Ishikawa (cell line): Measurements from ENCODE around the gene SLC1A4.
A peak's percentile ranks its signal among the peaks of the same experiment; 100 is the strongest.

Experiments used
- CEBPB ChIP-seq: IDR thresholded peaks from 2 replicates; pipeline ENCODE4 v1.6.1; 2012
- CREB1 ChIP-seq: IDR thresholded peaks from 2 replicates; pipeline ENCODE4 v1.6.1; 2012; ENCODE audit warnings: low read depth
- EGR1 ChIP-seq: IDR thresholded peaks from 2 replicates; pipeline ENCODE4 v1.6.1; 2012
- EP300 ChIP-seq: IDR thresholded peaks from 2 replicates; pipeline ENCODE4 v1.6.1; 2012; ENCODE audit warnings: borderline replicate concordance
- FOXM1 ChIP-seq: IDR thresholded peaks from 2 replicates; pipeline ENCODE4 v1.6.1; 2012; ENCODE audit warnings: low read depth, borderline replicate concordance
- NFIC ChIP-seq: IDR thresholded peaks from 2 replicates; pipeline ENCODE4 v1.6.1; 2012
- RAD21 ChIP-seq: IDR thresholded peaks from 2 replicates; pipeline ENCODE4 v1.6.1; 2012; ENCODE audit warnings: low read depth
- TAF1 ChIP-seq: IDR thresholded peaks from 2 replicates; pipeline ENCODE4 v1.6.1; 2012; ENCODE audit warnings: low read depth, mild to moderate bottlenecking
- TCF12 ChIP-seq: IDR thresholded peaks from 2 replicates; pipeline ENCODE4 v1.6.1; 2012; ENCODE audit warnings: low read depth
- TEAD4 ChIP-seq: IDR thresholded peaks from 2 replicates; pipeline ENCODE4 v1.6.1; 2012
- YY1 ChIP-seq: IDR thresholded peaks from 2 replicates; pipeline ENCODE4 v1.6.1; 2012; ENCODE audit warnings: low read depth
- ZBTB7A ChIP-seq: IDR thresholded peaks from 2 replicates; pipeline ENCODE4 v1.6.1; 2012; ENCODE audit warnings: low read depth
- TF ChIP-seq, protein P1 (sequence below): IDR thresholded peaks from 2 replicates; pipeline ENCODE4 v1.6.1; 2012
- TF ChIP-seq, protein P2 (sequence below): IDR thresholded peaks from 2 replicates; pipeline ENCODE4 v1.6.1; 2012; ENCODE audit warnings: low read depth, mild to moderate bottlenecking
- TF ChIP-seq, protein P3 (sequence below): IDR thresholded peaks from 2 replicates; pipeline ENCODE4 v1.6.1; 2012

Gene SLC1A4

DNA sequence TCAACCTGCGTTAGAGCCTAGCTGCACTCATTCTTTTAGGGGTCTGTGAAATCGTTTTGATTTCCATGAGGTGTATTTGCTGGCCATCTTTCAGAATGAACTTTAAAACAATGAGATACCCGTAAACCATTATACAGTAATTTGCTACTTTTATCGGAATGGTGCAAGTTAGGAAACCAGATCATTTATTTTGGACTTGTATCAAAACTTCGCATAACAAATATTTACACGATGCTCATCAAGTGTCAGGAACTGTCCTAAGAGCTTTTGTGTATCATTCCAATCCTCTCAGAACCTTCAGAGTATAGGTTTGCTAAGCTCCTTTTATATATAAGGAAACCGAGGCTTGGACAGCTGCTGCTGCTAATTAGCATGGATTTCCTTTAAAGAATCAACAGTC is 22.4 kb upstream of the SLC1A4 start:
- TF ChIP-seq, protein P1, sequence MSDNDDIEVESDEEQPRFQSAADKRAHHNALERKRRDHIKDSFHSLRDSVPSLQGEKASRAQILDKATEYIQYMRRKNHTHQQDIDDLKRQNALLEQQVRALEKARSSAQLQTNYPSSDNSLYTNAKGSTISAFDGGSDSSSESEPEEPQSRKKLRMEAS = no peak
- TF ChIP-seq EP300 = no peak

DNA sequence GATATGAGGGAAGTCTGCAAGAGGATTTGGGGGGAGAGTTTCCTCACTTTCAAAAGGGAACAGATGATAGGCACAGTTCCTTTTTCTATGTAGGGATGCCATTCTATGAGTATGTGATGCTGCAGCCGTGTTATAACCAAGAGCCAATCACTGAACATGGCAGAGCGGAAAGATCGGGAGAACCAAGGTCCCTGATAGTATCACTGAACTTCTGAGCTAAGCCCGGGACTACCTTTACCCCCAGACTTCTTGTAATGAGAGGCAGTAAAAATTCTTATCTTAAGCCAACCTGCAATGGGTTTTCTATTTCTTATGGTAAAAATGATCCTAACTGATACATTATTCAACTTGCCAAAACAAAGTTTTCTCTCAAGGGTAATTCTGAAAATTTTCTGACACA is 21.6 kb upstream of the SLC1A4 start:
- TF ChIP-seq EP300 = no peak
- no peak for TF ChIP-seq YY1
- TF ChIP-seq, protein P1 = no peak
- TF ChIP-seq ZBTB7A = no peak
- TF ChIP-seq TEAD4 = no peak
- TF ChIP-seq TAF1 = no peak
- TF ChIP-seq EGR1 = no peak
- TF ChIP-seq, protein P2, sequence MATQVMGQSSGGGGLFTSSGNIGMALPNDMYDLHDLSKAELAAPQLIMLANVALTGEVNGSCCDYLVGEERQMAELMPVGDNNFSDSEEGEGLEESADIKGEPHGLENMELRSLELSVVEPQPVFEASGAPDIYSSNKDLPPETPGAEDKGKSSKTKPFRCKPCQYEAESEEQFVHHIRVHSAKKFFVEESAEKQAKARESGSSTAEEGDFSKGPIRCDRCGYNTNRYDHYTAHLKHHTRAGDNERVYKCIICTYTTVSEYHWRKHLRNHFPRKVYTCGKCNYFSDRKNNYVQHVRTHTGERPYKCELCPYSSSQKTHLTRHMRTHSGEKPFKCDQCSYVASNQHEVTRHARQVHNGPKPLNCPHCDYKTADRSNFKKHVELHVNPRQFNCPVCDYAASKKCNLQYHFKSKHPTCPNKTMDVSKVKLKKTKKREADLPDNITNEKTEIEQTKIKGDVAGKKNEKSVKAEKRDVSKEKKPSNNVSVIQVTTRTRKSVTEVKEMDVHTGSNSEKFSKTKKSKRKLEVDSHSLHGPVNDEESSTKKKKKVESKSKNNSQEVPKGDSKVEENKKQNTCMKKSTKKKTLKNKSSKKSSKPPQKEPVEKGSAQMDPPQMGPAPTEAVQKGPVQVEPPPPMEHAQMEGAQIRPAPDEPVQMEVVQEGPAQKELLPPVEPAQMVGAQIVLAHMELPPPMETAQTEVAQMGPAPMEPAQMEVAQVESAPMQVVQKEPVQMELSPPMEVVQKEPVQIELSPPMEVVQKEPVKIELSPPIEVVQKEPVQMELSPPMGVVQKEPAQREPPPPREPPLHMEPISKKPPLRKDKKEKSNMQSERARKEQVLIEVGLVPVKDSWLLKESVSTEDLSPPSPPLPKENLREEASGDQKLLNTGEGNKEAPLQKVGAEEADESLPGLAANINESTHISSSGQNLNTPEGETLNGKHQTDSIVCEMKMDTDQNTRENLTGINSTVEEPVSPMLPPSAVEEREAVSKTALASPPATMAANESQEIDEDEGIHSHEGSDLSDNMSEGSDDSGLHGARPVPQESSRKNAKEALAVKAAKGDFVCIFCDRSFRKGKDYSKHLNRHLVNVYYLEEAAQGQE = no peak
- TF ChIP-seq CREB1 = no peak
- TF ChIP-seq, protein P3, sequence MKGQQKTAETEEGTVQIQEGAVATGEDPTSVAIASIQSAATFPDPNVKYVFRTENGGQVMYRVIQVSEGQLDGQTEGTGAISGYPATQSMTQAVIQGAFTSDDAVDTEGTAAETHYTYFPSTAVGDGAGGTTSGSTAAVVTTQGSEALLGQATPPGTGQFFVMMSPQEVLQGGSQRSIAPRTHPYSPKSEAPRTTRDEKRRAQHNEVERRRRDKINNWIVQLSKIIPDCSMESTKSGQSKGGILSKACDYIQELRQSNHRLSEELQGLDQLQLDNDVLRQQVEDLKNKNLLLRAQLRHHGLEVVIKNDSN = no peak
- TF ChIP-seq RAD21 = no peak
- TF ChIP-seq CEBPB = no peak
- no peak for TF ChIP-seq TCF12
- TF ChIP-seq NFIC = no peak
- no peak for TF ChIP-seq FOXM1

DNA sequence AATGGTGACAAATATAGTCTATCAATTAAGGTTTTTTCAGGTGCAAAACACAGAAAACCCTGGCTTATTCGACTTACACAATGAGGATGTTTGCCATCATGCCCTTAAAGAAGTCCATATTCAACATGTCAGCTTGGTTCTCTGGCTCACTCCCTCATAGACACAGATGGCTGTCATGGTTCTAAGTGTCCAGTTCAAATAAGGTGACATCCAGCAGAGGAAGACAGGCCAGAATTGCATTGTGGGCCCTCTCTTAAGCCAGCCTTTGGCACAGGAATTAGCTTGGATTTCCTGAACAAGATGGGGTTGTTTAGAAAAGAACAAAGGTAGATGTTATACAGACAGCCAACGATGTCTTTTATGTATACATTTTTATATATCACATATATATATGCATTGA is 18.7 kb upstream of the SLC1A4 start:
- TF ChIP-seq CREB1 (no peak), TCF12 (no peak), NFIC (no peak), EGR1 (no peak), RAD21 (no peak), EP300 (no peak), ZBTB7A (no peak)
- TF ChIP-seq, protein P1 = no peak

DNA sequence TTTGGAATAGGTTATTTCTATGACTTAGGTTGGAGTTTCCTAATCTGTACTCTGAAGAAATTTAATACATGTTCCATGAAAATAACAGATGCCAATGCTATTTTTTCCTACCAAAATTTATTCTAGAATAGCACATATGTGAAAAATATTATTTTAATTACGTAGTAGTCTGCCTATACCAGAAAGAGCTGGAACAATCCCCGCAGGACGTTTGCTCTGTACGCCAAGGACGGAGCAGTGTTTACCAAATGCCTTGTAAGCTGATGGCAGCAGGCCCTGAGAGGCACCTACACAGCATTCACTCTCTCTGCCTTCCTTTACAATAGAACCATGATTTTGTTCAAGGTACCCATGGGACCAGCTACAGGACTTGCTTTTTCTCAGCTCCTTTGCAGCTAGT is 16.8 kb upstream of the SLC1A4 start:
- TF ChIP-seq, protein P3 = no peak
- TF ChIP-seq FOXM1 (no peak), ZBTB7A (no peak)

DNA sequence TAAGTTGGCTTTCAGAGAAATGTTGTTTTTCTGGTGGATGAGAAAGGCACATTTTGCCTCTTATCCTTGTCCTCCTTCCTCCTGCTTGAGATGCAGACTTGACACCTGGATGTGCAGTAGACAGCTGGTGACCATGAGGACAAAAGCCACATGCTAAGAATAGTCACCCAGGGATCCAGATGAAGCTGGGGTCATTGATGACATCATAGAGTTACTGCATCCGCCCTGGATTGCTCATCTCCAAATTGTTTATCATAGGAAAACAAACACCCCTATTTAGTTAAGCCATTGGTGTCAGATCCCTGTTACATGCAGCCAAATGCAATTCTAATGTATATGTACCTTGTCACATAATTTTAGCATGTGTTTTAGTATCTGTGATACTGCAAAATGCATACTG is 16.3 kb upstream of the SLC1A4 start:
- TF ChIP-seq RAD21 (no peak), CEBPB (no peak), TAF1 (no peak), YY1 (no peak), NFIC (no peak), EP300 (no peak), FOXM1 (no peak)
- TF ChIP-seq, protein P2 = no peak
- TF ChIP-seq, protein P1 = no peak

DNA sequence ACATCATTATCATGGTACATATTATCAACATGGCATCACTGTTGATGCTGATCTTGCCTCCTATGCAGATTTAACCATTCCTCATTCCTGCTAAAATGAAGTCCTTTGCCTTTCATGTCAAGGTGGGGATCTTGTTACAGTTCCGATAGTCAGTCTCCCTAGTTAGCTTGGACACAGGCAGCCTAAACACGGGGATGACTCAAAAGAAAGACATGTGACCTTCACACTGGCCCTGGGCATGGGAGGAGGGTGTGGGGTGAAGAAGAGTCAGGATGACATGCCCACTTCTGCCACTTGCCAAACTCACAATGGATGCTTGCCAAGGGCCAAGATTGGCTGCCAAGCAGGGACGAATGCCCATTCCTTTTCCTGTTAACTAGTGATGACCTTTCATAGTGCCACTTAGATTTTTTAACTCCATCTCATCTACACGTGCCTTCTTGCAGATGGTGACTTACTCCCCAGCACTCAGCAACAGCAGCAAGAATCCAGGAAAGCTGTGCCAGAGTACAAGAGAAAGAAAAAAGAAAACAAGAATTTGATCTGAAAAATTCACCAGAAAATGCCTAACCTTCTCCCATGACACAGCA is 13.9 kb upstream of the SLC1A4 start:
- 0 out of 2 replicates have a peak, but pooled peaks have one; percentile 22 for TF ChIP-seq NFIC
- TF ChIP-seq, protein P2 = no peak
